Right renal cortex interstitium (tissue), 3 donors: Measurements from ENCODE around the gene MGAT5B. TPM values are rescaled to one million over a fixed set of nuclear protein-coding genes. Genes with fewer than 3 reads are reported as not detected.
"Not testable (repeated sequence)": the region's sequence is repeated elsewhere in the genome, so short reads cannot be mapped to it uniquely, and the experiment has no call there.

ENCODE experiments used
- DNase-seq, 3 donors: peaks; one replicate each; pipeline ENCODE4 v3.0.0-alpha.2; 2013; ENCODE audit warnings: low read depth in 3 of 3, low spot score in 2 of 3
- polyA plus RNA-seq, 3 donors: library from polyadenylated mRNA; unstranded; fragments of 120-200 nt; gene quantifications; one replicate each; pipeline ENCODE4 v1.2.1, GENCODE V29; 2013; ENCODE audit not compliant: insufficient read length in 3 of 3

Gene MGAT5B
- 1 to 10 TPM; 1.1 to 1.3 (median 1.1) TPM for polyA plus RNA-seq

GRCh38 chr17:76868176-76868668 lies at the start of gene MGAT5B:
TSS of gene MGAT5B (plus strand) at chr17:76868404. CDS start at chr17:76869030, 626 bp downstream.
- peak; percentile 43 to 71 (median 64) for DNase-seq

- no peak for DNase-seq
Observed at GRCh38 chr17:76820039-76820438, 48.2 kb upstream of the MGAT5B start.

GRCh38 chr17:76820561-76820960 lies 47.6 kb upstream of the MGAT5B start:
- no peak for DNase-seq

- no peak for DNase-seq
Observed at GRCh38 chr17:76822184-76822778, 45.9 kb upstream of the MGAT5B start.

- peak in 1 of 3 donors; percentile 61 for DNase-seq
Observed at GRCh38 chr17:76824093-76824492, 44.1 kb upstream of the MGAT5B start.

GRCh38 chr17:76826330-76827068 lies 41.7 kb upstream of the MGAT5B start:
- DNase-seq = no peak

- no peak for DNase-seq
Observed at GRCh38 chr17:76827736-76828135, 40.5 kb upstream of the MGAT5B start.

- DNase-seq = no peak
Observed at GRCh38 chr17:76830987-76831715, 37.1 kb upstream of the MGAT5B start.

- DNase-seq = no peak
Observed at GRCh38 chr17:76833034-76833644, 35.1 kb upstream of the MGAT5B start.

GRCh38 chr17:76833747-76834146 lies 34.5 kb upstream of the MGAT5B start:
- no peak for DNase-seq

- DNase-seq = no peak
Observed at GRCh38 chr17:76834870-76835269, 33.3 kb upstream of the MGAT5B start.

- no peak for DNase-seq
Observed at GRCh38 chr17:76840443-76840767, 27.8 kb upstream of the MGAT5B start.

GRCh38 chr17:76840884-76841775 lies 27.1 kb upstream of the MGAT5B start:
- DNase-seq = no peak

- no peak for DNase-seq
Observed at GRCh38 chr17:76841776-76842405, 26.3 kb upstream of the MGAT5B start.

GRCh38 chr17:76843068-76843467 lies 25.1 kb upstream of the MGAT5B start:
- not testable (repeated sequence) for DNase-seq

- DNase-seq = no peak
Observed at GRCh38 chr17:76843703-76844484, 24.3 kb upstream of the MGAT5B start.

- DNase-seq = no peak
Observed at GRCh38 chr17:76844485-76844829, 23.7 kb upstream of the MGAT5B start.

- no peak for DNase-seq
Observed at GRCh38 chr17:76844846-76845245, 23.4 kb upstream of the MGAT5B start.

GRCh38 chr17:76845541-76846017 lies 22.6 kb upstream of the MGAT5B start:
- no peak for DNase-seq
